ENCODE results near the gene RTN4IP1. TPM values are rescaled to one million over a fixed set of nuclear protein-coding genes. Genes with fewer than 3 reads are reported as not detected.

RTN4IP1 gene
- total and polyA plus RNA-seq, 10 of the 15 experiments (the other 5 are each of a cell fraction or from before 2014, with no cell fraction given): 8.2 to 17.0 (median 9.8) TPM

DNA sequence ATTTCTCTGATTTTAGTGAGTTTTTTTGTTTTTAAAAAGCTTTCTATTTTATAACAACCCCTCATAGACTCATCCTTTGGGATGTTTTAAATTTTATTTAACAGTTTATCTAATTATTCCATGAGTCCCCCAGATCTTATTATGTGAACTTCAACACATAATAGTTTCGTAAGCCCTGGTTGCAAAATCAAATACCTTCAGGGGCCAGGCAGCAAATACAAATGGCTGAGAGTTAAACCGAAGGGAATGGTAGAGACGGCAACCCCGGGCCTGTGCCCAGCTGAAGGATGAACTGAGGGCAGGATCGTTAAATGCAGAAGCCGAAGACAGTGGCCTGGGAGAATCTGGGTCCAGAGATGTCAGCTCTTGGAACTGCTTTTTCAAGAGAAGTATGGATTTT lies 88.4 kb downstream of the RTN4IP1 start:
- H3K4me2 ChIP-seq (ENCODE audit: control insufficient read depth, insufficient read depth): no peak overlapping the region
- no peak overlapping the region for H3K27ac ChIP-seq (ENCODE audit: control insufficient read depth, insufficient read depth)
- no peaks in the 10 kb centered on the region; the same call in 1 of the 2 replicates for H3K79me2 ChIP-seq (ENCODE audit: control insufficient read depth, insufficient read depth, low read length)
- no peak overlapping the region for H3K9ac ChIP-seq (ENCODE audit: control insufficient read depth, insufficient read depth, low read length)
- RAD21 ChIA-PET (ENCODE audit: unreplicated experiment): interaction anchor here (0.6 to 1.7 kb wide), 2 partner anchors 12 to 25 kb away, joined by 3 to 5 read pairs; no protein-coding TSS in a partner anchor
- H3K4me3 ChIP-seq: no peak overlapping the region
- H3K4me1 ChIP-seq (ENCODE audit: control insufficient read depth, insufficient read depth, low read length): no peaks in the 10 kb centered on the region
- BruUV-seq (replicated peaks): no TSS peak
- H3K27me3 ChIP-seq (replicated peaks in 1 of 2; ENCODE audit: control insufficient read depth in 2 of 2, insufficient read depth in 2 of 2, low read length in 1 of 2): no peaks in the 10 kb centered on the region
- H3K9me3 ChIP-seq (replicated peaks; ENCODE audit: control insufficient read depth, insufficient read depth, low read length): no peaks in the 10 kb centered on the region
- no peak for FAIRE-seq
- peaks cover 3 to 44% of the 10 kb centered on the region in 2 experiments for H3K36me3 ChIP-seq (ENCODE audit: control insufficient read depth in 2 of 2, insufficient read depth in 2 of 2, low read length in 1 of 2)
- POLR2A ChIA-PET: interaction anchor here (0.5 to 0.6 kb wide), 2 partner anchors 95 to 124 kb away, joined by 3 to 5 read pairs; no protein-coding TSS in a partner anchor
- no peak for DNase-seq (ENCODE audit: low read depth, low spot score)
- in situ Hi-C loops (cut with MboI) (no loop called here), intact Hi-C loops (cut with micrococcal nuclease; ENCODE audit: unreplicated experiment) (no loop called here)
- TF ChIP-seq, protein P1, sequence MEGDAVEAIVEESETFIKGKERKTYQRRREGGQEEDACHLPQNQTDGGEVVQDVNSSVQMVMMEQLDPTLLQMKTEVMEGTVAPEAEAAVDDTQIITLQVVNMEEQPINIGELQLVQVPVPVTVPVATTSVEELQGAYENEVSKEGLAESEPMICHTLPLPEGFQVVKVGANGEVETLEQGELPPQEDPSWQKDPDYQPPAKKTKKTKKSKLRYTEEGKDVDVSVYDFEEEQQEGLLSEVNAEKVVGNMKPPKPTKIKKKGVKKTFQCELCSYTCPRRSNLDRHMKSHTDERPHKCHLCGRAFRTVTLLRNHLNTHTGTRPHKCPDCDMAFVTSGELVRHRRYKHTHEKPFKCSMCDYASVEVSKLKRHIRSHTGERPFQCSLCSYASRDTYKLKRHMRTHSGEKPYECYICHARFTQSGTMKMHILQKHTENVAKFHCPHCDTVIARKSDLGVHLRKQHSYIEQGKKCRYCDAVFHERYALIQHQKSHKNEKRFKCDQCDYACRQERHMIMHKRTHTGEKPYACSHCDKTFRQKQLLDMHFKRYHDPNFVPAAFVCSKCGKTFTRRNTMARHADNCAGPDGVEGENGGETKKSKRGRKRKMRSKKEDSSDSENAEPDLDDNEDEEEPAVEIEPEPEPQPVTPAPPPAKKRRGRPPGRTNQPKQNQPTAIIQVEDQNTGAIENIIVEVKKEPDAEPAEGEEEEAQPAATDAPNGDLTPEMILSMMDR (IDR thresholded peaks at IDR 0.05 in 2 of 3, conservative IDR thresholded peaks at IDR 0.05 in 1 of 3; ENCODE audit: control insufficient read depth in 2 of 3, extremely low read depth in 1 of 3, insufficient read depth in 1 of 3, low read depth in 3 of 3, low read length in 3 of 3): no peak
- no peak for TF ChIP-seq IKZF2 (IDR thresholded peaks at IDR 0.05)
- no peak for TF ChIP-seq TBL1XR1 (IDR thresholded peaks at IDR 0.05; ENCODE audit: low read depth, low read length)
- TF ChIP-seq POLR2A (IDR thresholded peaks at IDR 0.05; ENCODE audit: low read depth, low read length): no peak
- TF ChIP-seq WRNIP1 (IDR thresholded peaks at IDR 0.05; ENCODE audit: borderline replicate concordance, low read depth, low read length): no peak
- no peak for TF ChIP-seq RAD21 (IDR thresholded peaks at IDR 0.05; ENCODE audit: insufficient read depth, low read depth, low read length)
- TF ChIP-seq NR2F1 (conservative IDR thresholded peaks at IDR 0.05): no peak
- no peak for TF ChIP-seq IRF4 (IDR thresholded peaks at IDR 0.05; ENCODE audit: low read depth, low read length)
- no peak for TF ChIP-seq RCOR1 (conservative IDR thresholded peaks at IDR 0.05; ENCODE audit: low read depth, low read length)
- TF ChIP-seq HCFC1 (IDR thresholded peaks at IDR 0.05; ENCODE audit: low read length): no peak
- TF ChIP-seq NRF1 (conservative IDR thresholded peaks at IDR 0.05; ENCODE audit: low read depth, low read length): no peak
- TF ChIP-seq, protein P2, sequence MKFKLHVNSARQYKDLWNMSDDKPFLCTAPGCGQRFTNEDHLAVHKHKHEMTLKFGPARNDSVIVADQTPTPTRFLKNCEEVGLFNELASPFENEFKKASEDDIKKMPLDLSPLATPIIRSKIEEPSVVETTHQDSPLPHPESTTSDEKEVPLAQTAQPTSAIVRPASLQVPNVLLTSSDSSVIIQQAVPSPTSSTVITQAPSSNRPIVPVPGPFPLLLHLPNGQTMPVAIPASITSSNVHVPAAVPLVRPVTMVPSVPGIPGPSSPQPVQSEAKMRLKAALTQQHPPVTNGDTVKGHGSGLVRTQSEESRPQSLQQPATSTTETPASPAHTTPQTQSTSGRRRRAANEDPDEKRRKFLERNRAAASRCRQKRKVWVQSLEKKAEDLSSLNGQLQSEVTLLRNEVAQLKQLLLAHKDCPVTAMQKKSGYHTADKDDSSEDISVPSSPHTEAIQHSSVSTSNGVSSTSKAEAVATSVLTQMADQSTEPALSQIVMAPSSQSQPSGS (IDR thresholded peaks at IDR 0.05; ENCODE audit: low read length): no peak
- ATAC-seq: no peak
- H4K20me1 ChIP-seq (ENCODE audit: control insufficient read depth, insufficient read depth): no peaks in the 10 kb centered on the region
- SMC1A ChIA-PET (ENCODE audit: uncharacterized antibody, unreplicated experiment): interaction anchor here (0.9 to 3.0 kb wide), 6 partner anchors 11 to 93 kb away, joined by 3 to 12 read pairs (median 5); no protein-coding TSS in a partner anchor
- 98% methylated on average over 6 of the region's 6 CpGs for WGBS (ENCODE audit: insufficient coverage, insufficient replicate concordance, low lambda C conversion rate, missing lambda C conversion rate)
- no peak overlapping the region for H2AFZ ChIP-seq (ENCODE audit: control insufficient read depth, low read depth, low read length)
- CTCF ChIA-PET: interaction anchor here (0.7 to 1.6 kb wide), 4 partner anchors 14 to 931 kb away, joined by 3 to 6 read pairs (median 4); no protein-coding TSS in a partner anchor

Data from GM12878 (cell line).